Hepatocyte (in vitro differentiated cells): ENCODE measurements around the gene DCDC1. TPM values are rescaled to one million over a fixed set of nuclear protein-coding genes. Genes with fewer than 3 reads are reported as not detected.

ENCODE experiments used
- DNase-seq: peaks from one replicate; pipeline ENCODE4 v3.0.0-alpha.2; 2016; ENCODE audit warnings: low spot score
- H2AFZ ChIP-seq: fragments of 200-600 bp; sonication (generic); 2 replicates; pipeline ENCODE4 v1.6.0; 2016; ENCODE audit warnings: antibody characterized with exemption, mild to moderate bottlenecking
- H3K27ac ChIP-seq: fragments of 200-600 bp; sonication (generic); 2 replicates; pipeline ENCODE4 v1.5.1; 2016; ENCODE audit warnings: mild to moderate bottlenecking
- H3K27me3 ChIP-seq: fragments of 200-600 bp; sonication (generic); 2 replicates; pipeline ENCODE4 v1.6.1; 2016
- H3K36me3 ChIP-seq: fragments of 200-600 bp; sonication (generic); replicated peaks from 2 replicates; pipeline ENCODE4 v1.5.1; 2016; ENCODE audit warnings: low read depth; ENCODE audit not compliant: insufficient read depth
- H3K4me1 ChIP-seq: fragments of 200-600 bp; sonication (generic); 2 replicates; pipeline ENCODE4 v1.5.1; 2016; ENCODE audit warnings: mild to moderate bottlenecking, moderate library complexity; ENCODE audit not compliant: insufficient read depth
- H3K4me2 ChIP-seq: fragments of 200-600 bp; sonication (generic); 2 replicates; pipeline ENCODE4 v1.6.0; 2016
- H3K4me3 ChIP-seq: fragments of 200-600 bp; sonication (generic); 2 replicates; pipeline ENCODE4 v1.5.1; 2016; ENCODE audit warnings: mild to moderate bottlenecking
- H3K79me2 ChIP-seq: fragments of 200-600 bp; sonication (generic); 2 replicates; pipeline ENCODE4 v1.6.0; 2017; ENCODE audit warnings: mild to moderate bottlenecking
- H3K9me2 ChIP-seq: fragments of 200-600 bp; sonication (generic); replicated peaks from 2 replicates; pipeline ENCODE4 v1.6.0; 2017; ENCODE audit warnings: mild to moderate bottlenecking; ENCODE audit not compliant: insufficient read depth
- H3K9me3 ChIP-seq: fragments of 200-600 bp; sonication (generic); 2 replicates; pipeline ENCODE4 v1.5.1; 2016; ENCODE audit warnings: low read depth, mild to moderate bottlenecking
- H4K20me1 ChIP-seq: fragments of 200-600 bp; sonication (generic); 2 replicates; pipeline ENCODE4 v1.6.0; 2016; ENCODE audit warnings: mild to moderate bottlenecking; ENCODE audit not compliant: insufficient read depth, poor library complexity, severe bottlenecking
- CTCF ChIP-seq: fragments of 200-600 bp; sonication (generic); IDR thresholded peaks from 2 replicates; pipeline ENCODE4 v1.5.1; 2016; ENCODE audit warnings: antibody characterized with exemption, mild to moderate bottlenecking; ENCODE audit not compliant: poor library complexity
- EZH2 ChIP-seq: fragments of 200-600 bp; sonication (generic); IDR thresholded peaks from 2 replicates; pipeline ENCODE4 v1.6.1; 2016; ENCODE audit warnings: antibody characterized with exemption, mild to moderate bottlenecking, borderline replicate concordance
- EZH2phosphoT487 ChIP-seq: fragments of 200-600 bp; sonication (generic); IDR thresholded peaks from one replicate; pipeline ENCODE4 v1.6.1; 2018; ENCODE audit warnings: antibody characterized with exemption, mild to moderate bottlenecking, low read depth, moderate library complexity; ENCODE audit not compliant: unreplicated experiment, severe bottlenecking
- WGBS: methylation state at CpG from one replicate; pipeline ENCODE4 v1.1.6; 2016; ENCODE audit warnings: low lambda C conversion rate; ENCODE audit errors: missing lambda C conversion rate; 5-methylcytosine and 5-hydroxymethylcytosine counted together
- polyA plus RNA-seq: library from polyadenylated mRNA; unstranded; fragments of >200 nt; fragmentation: Nextera tagmentation; extraction: Ambion mirVana; gene quantifications from 2 replicates; pipeline ENCODE4 v1.2.1, GENCODE V29; 2016
- total RNA-seq: library from RNA; depleted of rRNA; stranded (reverse); fragments of >200 nt; gene quantifications from 2 replicates; pipeline ENCODE4 v1.2.3, GENCODE V29; 2014

The DCDC1 gene
- total and polyA plus RNA-seq, 2 experiments from 2014 or later: 0.63 to 1.9 TPM

GRCh38 chr11:31267720-31268119, 101.8 kb downstream of the DCDC1 start:
- Histone ChIP-seq H3K4me2 (no peak overlapping the region), H3K79me2 (no peaks in the 10 kb centered on the region), H3K9me3 (no peaks in the 10 kb centered on the region), H3K27me3 (no peaks in the 10 kb centered on the region), H3K27ac (no peak overlapping the region), H4K20me1 (no peaks in the 10 kb centered on the region), H3K4me1 (no peaks in the 10 kb centered on the region), H3K36me3 (no peaks in the 10 kb centered on the region), H2AFZ (no peak overlapping the region), H3K9me2 (no peaks in the 10 kb centered on the region), H3K4me3 (no peak overlapping the region)
- no peak for TF ChIP-seq EZH2
- no peak for TF ChIP-seq EZH2phosphoT487
- TF ChIP-seq CTCF: no peak
- no peak for DNase-seq

DNA sequence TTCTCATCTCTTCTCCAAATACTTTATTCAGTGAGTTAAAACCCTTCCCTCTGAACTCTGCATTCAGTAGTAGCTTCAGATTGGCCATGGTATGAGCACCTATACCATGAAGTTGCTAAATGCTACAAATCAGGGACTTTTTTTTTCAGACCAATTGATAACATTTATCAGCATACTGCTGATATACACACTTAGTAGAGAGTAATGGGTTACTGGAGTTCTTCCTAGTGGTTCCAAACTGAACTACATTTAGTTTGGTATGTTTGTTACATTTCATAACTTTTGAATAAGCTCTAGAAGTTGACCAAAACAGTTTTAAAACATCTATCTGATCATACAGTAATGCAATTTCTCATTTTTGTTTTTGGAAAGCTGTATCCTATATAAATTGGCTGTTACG, 104.7 kb downstream of the DCDC1 start:
- Histone ChIP-seq H3K4me3 (no peak overlapping the region), H2AFZ (no peak overlapping the region), H3K36me3 (no peaks in the 10 kb centered on the region), H3K79me2 (no peaks in the 10 kb centered on the region), H3K27ac (no peak overlapping the region), H3K9me2 (no peaks in the 10 kb centered on the region), H3K4me2 (no peak overlapping the region), H3K4me1 (no peaks in the 10 kb centered on the region), H4K20me1 (no peaks in the 10 kb centered on the region), H3K27me3 (no peaks in the 10 kb centered on the region), H3K9me3 (no peaks in the 10 kb centered on the region)
- DNase-seq: no peak
- no peak for TF ChIP-seq CTCF
- TF ChIP-seq EZH2phosphoT487: no peak
- no peak for TF ChIP-seq EZH2
- WGBS: 93% methylated on average over 1 of the region's 1 CpG

GRCh38 chr11:31262761-31263160, 106.8 kb downstream of the DCDC1 start:
- no peak overlapping the region for H3K4me3 ChIP-seq
- TF ChIP-seq EZH2 (no peak), CTCF (no peak), EZH2phosphoT487 (no peak)
- no peak overlapping the region for H3K27ac ChIP-seq
- no peaks in the 10 kb centered on the region for H3K9me2 ChIP-seq
- H3K79me2 ChIP-seq: no peaks in the 10 kb centered on the region
- no peaks in the 10 kb centered on the region for H3K36me3 ChIP-seq
- no peaks in the 10 kb centered on the region for H3K27me3 ChIP-seq
- WGBS: 50% methylated on average over 5 of the region's 5 CpGs
- H3K9me3 ChIP-seq: no peaks in the 10 kb centered on the region
- no peak overlapping the region for H3K4me2 ChIP-seq
- DNase-seq: no peak
- H3K4me1 ChIP-seq: no peaks in the 10 kb centered on the region
- H4K20me1 ChIP-seq: no peaks in the 10 kb centered on the region
- no peak overlapping the region for H2AFZ ChIP-seq

- Histone ChIP-seq H3K4me1 (no peaks in the 10 kb centered on the region), H3K4me2 (no peak overlapping the region), H3K9me2 (no peaks in the 10 kb centered on the region), H3K36me3 (no peaks in the 10 kb centered on the region), H3K79me2 (no peaks in the 10 kb centered on the region), H4K20me1 (no peaks in the 10 kb centered on the region), H3K9me3 (no peaks in the 10 kb centered on the region), H3K27me3 (no peaks in the 10 kb centered on the region), H2AFZ (no peak overlapping the region), H3K4me3 (no peak overlapping the region), H3K27ac (no peak overlapping the region)
- TF ChIP-seq EZH2phosphoT487 (no peak), EZH2 (no peak), CTCF (no peak)
- 92% methylated on average over 1 of the region's 1 CpG for WGBS
- DNase-seq: no peak
These were observed 109.7 kb downstream of the DCDC1 start for GRCh38 chr11:31259797-31260196.
